ENCODE measurements around the gene OR2A14.

OR2A14 gene, protein sequence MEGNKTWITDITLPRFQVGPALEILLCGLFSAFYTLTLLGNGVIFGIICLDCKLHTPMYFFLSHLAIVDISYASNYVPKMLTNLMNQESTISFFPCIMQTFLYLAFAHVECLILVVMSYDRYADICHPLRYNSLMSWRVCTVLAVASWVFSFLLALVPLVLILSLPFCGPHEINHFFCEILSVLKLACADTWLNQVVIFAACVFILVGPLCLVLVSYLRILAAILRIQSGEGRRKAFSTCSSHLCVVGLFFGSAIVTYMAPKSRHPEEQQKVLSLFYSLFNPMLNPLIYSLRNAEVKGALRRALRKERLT

DNA sequence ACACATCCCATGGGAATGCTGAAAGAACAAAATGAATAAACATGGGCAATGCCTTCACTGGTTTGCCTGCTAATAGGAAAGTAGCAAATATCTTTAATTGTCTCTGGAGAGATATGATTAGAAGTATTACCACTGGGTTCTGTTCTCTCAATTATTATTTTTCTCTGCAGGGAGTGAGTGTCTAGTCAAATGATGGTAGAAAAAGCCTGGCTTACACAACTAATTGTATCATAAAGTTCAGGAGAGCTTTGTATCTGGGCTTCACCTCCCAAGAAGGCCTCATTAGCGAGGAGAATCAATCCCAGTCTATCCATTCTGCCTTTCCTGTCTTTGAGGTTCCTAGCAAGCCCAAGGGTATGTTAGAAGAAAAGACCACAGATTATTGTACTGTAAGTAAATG is at the start of gene OR2A14:
OR2A14 (plus strand) TSS at position 301 of the 400 bp plus-strand sequence. CDS start 5,937 bp downstream, outside the sequence.
- H3K4me3 ChIP-seq (ENCODE audit: low read length) = no peak within 1 kb of the TSS
- no peak for TF ChIP-seq CTCF (IDR thresholded peaks at IDR 0.05; ENCODE audit: insufficient read depth, low read depth, low read length, missing control alignments)
- DNase-seq (ENCODE audit: low read depth) = no peak

- DNase-seq (ENCODE audit: low read depth) = no peak
- no peak for TF ChIP-seq CTCF (IDR thresholded peaks at IDR 0.05; ENCODE audit: insufficient read depth, low read depth, low read length, missing control alignments)
- no peak overlapping the region for H3K4me3 ChIP-seq (ENCODE audit: low read length)
These were observed 48.6 kb upstream of the OR2A14 start for GRCh38 chr7:144074374-144074773.

GRCh38 chr7:144085978-144086377 is 37.0 kb upstream of the OR2A14 start, which contains the start of gene OR2A12:
Gene OR2A12 (plus strand): TSS chr7:144086278. CDS start chr7:144095108, 8,830 bp downstream.
- TF ChIP-seq CTCF (IDR thresholded peaks at IDR 0.05; ENCODE audit: insufficient read depth, low read depth, low read length, missing control alignments) = no peak

GRCh38 chr7:144086730-144087129 is 36.2 kb upstream of the OR2A14 start:
- DNase-seq (ENCODE audit: low read depth) = no peak
- no peak for TF ChIP-seq CTCF (IDR thresholded peaks at IDR 0.05; ENCODE audit: insufficient read depth, low read depth, low read length, missing control alignments)
- H3K4me3 ChIP-seq (ENCODE audit: low read length) = no peak overlapping the region

More at GRCh38 chr7:144085978-144086377, 37.0 kb upstream of the OR2A14 start, which contains the start of gene OR2A12:
- no peak for DNase-seq (ENCODE audit: low read depth)
- no peak within 1 kb of the TSS for H3K4me3 ChIP-seq (ENCODE audit: low read length)

- TF ChIP-seq CTCF (IDR thresholded peaks at IDR 0.05; ENCODE audit: insufficient read depth, low read depth, low read length, missing control alignments) = no peak
- no peak overlapping the region for H3K4me3 ChIP-seq (ENCODE audit: low read length)
- no peak for DNase-seq (ENCODE audit: low read depth)
These were observed 35.7 kb upstream of the OR2A14 start for GRCh38 chr7:144087230-144087629.

DNA sequence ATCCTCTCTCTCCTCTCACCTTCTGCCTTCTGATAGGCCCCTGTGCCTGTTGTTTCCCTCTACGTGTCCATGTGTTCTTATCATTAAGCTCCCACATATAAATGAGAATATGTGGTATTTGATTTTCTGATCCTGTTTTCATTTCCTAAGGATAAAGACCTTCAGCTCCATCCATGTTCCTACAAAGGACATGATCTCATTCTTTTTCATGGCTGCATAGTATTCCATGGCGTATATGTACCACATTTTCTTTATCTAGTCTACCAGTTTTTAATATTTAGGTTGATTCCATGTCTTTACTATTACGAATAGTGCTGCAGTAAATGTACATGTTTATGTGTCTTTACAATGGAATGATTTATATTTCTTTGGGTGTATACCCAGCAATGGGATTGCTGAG is 32.3 kb upstream of the OR2A14 start:
- no peak overlapping the region for H3K4me3 ChIP-seq (ENCODE audit: low read length)
- no peak for TF ChIP-seq CTCF (IDR thresholded peaks at IDR 0.05; ENCODE audit: insufficient read depth, low read depth, low read length, missing control alignments)
- DNase-seq (ENCODE audit: low read depth) = no peak

- DNase-seq (ENCODE audit: low read depth) = no peak
- H3K4me3 ChIP-seq (ENCODE audit: low read length) = no peak overlapping the region
- TF ChIP-seq CTCF (IDR thresholded peaks at IDR 0.05; ENCODE audit: insufficient read depth, low read depth, low read length, missing control alignments) = no peak
These were observed 24.2 kb upstream of the OR2A14 start for GRCh38 chr7:144098776-144099175.

All from epithelial cell of esophagus (primary cell).